ENCODE results near the gene CAMK1.

Gene CAMK1

DNA sequence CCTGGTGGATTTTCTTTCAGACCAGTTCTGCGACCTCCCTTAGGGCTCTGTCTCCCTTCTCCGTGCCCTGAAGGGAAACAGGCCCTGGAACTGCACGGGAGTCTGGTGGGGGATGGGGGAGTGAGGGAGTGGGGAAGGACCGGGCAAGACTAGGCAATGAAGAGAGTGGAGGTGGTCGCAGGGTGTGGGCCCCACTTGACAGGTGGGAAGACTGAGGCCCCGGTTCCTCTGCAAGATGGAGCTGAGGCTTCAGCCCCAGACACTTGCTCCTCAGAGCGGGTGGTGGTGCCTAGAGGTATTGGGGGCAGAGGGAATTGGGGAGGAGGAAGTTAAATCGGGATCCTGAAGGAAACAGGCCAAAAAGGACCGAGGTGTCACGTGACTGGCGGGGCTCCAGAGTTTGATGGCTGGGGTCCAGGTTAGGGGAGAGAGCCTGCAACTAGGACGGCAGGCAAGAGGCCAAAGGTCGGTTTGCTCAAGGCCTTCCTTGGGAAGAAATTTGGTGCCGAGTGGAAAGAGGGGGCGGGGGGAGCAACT, 597 bp upstream of the CAMK1 start:
- Mint-ChIP-seq H3K9me3 (no peaks in the 10 kb centered on the region), H3K4me3 (peak overlapping the region; percentile 69), H3K4me1 (ENCODE audit: low read depth) (peaks cover 25% of the 10 kb centered on the region), H3K36me3 (ENCODE audit: low read depth) (peaks cover 1% of the 10 kb centered on the region), H3K27ac (peak overlapping the region; percentile 45), H3K27me3 (ENCODE audit: low read depth) (no peaks in the 10 kb centered on the region)

DNA sequence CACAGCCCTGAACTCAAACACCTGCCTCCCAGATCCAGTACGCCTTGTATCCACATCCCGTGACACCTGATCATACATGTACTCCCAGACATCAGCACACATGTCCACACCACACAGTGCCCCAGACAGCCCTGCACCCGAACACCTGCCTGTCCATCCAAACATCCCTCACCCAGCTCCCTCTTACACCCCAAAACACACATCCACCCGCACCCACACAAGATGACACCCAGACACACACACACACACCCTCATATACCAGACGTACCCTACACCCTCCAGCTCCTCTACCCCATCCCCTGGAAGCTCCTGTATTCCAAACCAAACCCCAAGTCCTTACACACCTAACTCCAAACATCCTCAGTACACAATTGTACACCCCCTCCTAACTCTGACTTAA, 735 bp downstream of the CAMK1 start:
- H3K4me1 Mint-ChIP-seq (ENCODE audit: low read depth): peaks cover 25% of the 10 kb centered on the region
- H3K36me3 Mint-ChIP-seq (ENCODE audit: low read depth): peaks cover 5% of the 10 kb centered on the region
- peak overlapping the region; percentile 71 for H3K27ac Mint-ChIP-seq

DNA sequence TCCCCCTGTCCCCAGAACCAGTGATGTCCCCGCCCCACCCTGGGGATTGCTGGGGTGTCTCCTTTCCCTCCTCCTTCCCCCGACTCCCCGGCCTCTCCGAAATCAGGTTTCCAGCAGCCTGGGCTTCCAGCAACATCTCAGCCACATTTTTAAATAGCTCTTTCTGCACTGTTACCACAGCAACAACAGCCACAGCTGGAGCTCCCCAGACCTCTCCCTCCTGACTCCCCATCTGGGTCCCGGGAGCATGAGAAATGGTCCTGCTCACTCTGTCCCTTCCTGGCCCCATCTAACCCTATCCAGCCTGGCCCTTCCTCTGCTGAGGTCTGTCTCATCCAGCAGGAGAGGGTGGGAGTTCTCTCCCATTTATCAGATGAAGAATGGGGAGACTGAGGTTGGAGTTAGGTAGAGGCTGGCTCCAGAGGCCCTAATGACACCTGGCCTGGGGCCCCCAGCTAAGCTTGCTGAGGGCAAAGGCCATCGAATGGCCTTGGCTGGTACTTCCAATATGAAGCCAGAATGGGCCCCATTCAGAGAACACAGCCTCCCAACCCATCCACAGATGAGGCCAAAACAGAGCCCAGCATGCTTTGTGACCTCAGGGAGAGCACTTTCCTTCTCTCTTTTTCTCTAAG, 1.5 kb downstream of the CAMK1 start:
- Mint-ChIP-seq H3K36me3 (ENCODE audit: low read depth) (peaks cover 7% of the 10 kb centered on the region), H3K4me1 (ENCODE audit: low read depth) (peaks cover 25% of the 10 kb centered on the region), H3K9me3 (no peaks in the 10 kb centered on the region), H3K27me3 (ENCODE audit: low read depth) (no peaks in the 10 kb centered on the region), H3K4me3 (peak overlapping the region; percentile 87), H3K27ac (no peak overlapping the region)

More for the DNA sequence above, 735 bp downstream of the CAMK1 start:
- H3K27me3 Mint-ChIP-seq (ENCODE audit: low read depth): no peaks in the 10 kb centered on the region
- no peaks in the 10 kb centered on the region for H3K9me3 Mint-ChIP-seq
- peak overlapping the region; percentile 87 for H3K4me3 Mint-ChIP-seq

DNA sequence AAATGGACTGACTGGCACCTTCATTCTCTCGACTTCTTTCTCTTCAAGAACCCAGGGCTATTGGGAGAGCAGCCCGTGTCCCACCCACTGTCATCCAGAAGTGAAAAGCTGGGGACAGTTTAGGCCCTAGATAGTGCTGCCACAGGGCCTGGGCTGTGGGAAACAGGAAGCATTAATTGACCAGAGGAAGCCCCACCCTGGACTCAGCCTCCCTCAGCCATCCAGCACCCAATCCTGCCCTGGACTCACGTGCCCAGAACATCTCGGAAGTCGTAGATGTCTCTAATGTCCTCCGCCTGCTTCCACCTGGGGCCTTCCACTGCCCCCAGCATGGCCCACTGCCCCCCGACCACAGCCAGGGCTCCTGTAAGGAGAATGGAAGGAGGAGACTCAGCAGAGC, 2.3 kb downstream of the CAMK1 start:
- Mint-ChIP-seq H3K27me3 (ENCODE audit: low read depth) (no peaks in the 10 kb centered on the region), H3K9me3 (no peaks in the 10 kb centered on the region), H3K4me3 (no peak overlapping the region), H3K36me3 (ENCODE audit: low read depth) (peaks cover 10% of the 10 kb centered on the region), H3K4me1 (ENCODE audit: low read depth) (peaks cover 25% of the 10 kb centered on the region), H3K27ac (no peak overlapping the region)

DNA sequence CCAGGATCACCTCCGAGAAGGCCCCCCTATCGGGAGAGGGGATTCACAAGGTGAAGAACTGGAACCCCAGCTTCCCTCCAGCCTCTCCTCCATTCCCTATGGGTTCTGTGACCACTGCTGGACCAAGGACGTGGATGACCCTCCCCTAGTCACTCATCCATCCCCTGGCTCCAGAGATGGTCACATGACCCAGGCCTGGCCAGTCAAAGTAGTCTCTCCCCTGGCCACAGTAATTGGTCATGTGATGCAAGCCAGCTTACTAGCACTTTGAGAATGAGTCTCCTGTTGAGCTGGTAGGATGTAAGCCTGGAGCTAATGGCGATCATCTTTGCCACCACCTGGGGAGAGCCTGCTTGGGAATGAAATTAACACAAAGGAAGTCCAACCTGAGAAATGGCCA, 3.9 kb downstream of the CAMK1 start:
- Mint-ChIP-seq H3K4me1 (ENCODE audit: low read depth) (peaks cover 25% of the 10 kb centered on the region), H3K27ac (no peak overlapping the region), H3K9me3 (no peaks in the 10 kb centered on the region), H3K36me3 (ENCODE audit: low read depth) (peaks cover 13% of the 10 kb centered on the region), H3K27me3 (ENCODE audit: low read depth) (no peaks in the 10 kb centered on the region), H3K4me3 (no peak overlapping the region)

DNA sequence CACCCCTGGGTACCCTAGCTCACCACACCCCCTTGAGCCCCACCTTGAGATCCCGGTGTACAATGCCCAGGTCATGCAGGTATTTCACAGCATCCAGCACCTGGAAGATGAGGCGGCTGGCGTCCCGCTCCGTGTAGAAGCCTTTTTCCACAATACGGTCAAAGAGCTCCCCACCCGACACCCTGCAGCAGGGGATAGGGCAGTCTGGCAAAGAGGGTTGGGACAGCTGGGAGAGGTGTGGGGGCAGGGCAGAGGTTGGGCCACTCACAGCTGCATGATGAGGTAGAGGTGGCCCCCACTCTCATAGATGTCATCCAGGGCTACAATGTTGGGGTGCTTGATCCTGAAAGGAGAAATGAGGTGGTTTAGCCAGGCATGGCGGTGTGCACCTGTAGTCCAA, 6.9 kb downstream of the CAMK1 start:
- H3K9me3 Mint-ChIP-seq: no peaks in the 10 kb centered on the region
- no peak overlapping the region for H3K27ac Mint-ChIP-seq
- H3K4me3 Mint-ChIP-seq: no peak overlapping the region
- H3K4me1 Mint-ChIP-seq (ENCODE audit: low read depth): peaks cover 8% of the 10 kb centered on the region
- H3K27me3 Mint-ChIP-seq (ENCODE audit: low read depth): no peaks in the 10 kb centered on the region
- H3K36me3 Mint-ChIP-seq (ENCODE audit: low read depth): peaks cover 30% of the 10 kb centered on the region

DNA sequence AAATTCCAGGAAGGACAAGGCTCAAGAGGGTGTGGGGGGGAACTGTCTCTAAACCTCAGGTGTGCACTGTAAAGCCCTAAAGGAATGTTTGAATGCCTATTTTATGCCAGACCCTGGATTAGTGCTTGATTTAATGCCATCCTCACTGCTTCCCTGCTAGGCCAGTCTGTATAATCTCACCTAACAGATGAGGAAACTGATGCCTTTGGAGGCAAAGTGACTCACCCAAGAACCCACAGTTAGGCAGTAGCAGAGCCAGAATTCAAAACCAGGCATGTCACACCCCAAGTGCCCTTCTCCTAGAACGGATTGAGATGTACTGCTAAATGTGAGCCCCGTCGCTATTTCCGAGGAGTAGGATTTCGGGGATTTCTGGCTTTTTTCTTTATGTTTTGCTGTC, 7.8 kb downstream of the CAMK1 start:
- Mint-ChIP-seq H3K36me3 (ENCODE audit: low read depth) (peaks cover 32% of the 10 kb centered on the region), H3K4me3 (no peak overlapping the region), H3K27ac (no peak overlapping the region), H3K4me1 (ENCODE audit: low read depth) (peaks cover under 1% of the 10 kb centered on the region), H3K27me3 (ENCODE audit: low read depth) (no peaks in the 10 kb centered on the region), H3K9me3 (no peaks in the 10 kb centered on the region)

DNA sequence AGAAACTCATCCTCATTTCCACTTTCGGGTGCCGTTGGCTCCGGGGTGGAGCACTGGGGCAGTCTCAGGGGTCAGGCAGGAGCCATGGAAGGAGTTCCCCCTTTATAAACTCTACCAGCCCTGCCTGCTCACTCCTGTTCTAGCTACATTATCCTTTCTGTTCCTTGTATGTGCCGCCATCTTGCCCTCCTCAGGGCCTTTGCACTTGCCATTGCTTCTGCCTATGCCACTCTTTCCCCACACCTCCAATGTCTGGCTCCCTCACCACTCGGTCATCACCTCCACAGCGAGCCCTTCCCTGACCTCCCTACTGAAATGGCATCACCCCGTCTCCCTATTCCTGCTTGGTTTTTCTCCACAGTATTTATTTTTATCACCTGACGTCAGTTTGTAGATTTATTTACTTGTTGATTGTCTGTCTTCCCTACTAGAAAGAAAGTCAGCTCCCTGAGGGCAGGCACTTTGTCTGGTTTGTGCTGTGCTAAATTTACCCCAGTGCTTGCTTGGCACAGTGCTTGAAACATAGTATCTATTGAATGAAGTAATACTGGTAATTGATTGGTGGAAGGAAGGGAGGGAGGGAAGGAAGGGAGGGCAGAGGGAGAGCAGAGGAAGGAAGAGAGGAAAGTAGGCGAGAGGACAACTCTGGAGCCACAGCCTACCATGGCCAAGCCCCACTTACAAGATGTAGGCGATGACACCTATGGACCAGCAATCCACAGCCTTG, 8.8 kb downstream of the CAMK1 start:
- no peaks in the 10 kb centered on the region for H3K9me3 Mint-ChIP-seq
- no peak overlapping the region for H3K4me3 Mint-ChIP-seq
- H3K36me3 Mint-ChIP-seq (ENCODE audit: low read depth): peaks cover 36% of the 10 kb centered on the region
- no peaks in the 10 kb centered on the region for H3K27me3 Mint-ChIP-seq (ENCODE audit: low read depth)
- H3K4me1 Mint-ChIP-seq (ENCODE audit: low read depth): no peaks in the 10 kb centered on the region
- no peak overlapping the region for H3K27ac Mint-ChIP-seq

DNA sequence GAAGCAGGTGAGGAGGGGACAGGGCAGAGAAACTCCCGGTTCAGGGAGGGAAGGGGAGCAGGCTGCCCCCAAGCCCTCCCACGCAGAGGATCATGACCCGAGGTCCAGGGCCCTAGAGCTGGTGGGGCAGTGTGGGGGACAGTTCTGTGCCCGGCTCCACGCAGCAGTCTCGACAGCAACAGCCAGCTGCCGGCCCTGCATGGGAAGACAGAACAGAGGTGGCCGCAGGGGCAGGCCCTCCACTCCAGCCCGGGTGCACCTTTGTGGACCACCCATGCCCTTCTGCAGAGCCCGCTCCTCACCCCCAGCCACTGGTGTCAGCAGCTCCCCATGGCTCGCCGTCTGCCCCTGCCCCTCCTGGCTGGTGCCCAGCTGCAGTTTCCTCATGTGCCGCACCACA, 12.3 kb downstream of the CAMK1 start:
- Mint-ChIP-seq H3K9me3 (no peaks in the 10 kb centered on the region), H3K27ac (no peak overlapping the region), H3K4me1 (ENCODE audit: low read depth) (peaks cover 14% of the 10 kb centered on the region), H3K36me3 (ENCODE audit: low read depth) (peaks cover 37% of the 10 kb centered on the region), H3K4me3 (no peak overlapping the region), H3K27me3 (ENCODE audit: low read depth) (no peaks in the 10 kb centered on the region)

DNA sequence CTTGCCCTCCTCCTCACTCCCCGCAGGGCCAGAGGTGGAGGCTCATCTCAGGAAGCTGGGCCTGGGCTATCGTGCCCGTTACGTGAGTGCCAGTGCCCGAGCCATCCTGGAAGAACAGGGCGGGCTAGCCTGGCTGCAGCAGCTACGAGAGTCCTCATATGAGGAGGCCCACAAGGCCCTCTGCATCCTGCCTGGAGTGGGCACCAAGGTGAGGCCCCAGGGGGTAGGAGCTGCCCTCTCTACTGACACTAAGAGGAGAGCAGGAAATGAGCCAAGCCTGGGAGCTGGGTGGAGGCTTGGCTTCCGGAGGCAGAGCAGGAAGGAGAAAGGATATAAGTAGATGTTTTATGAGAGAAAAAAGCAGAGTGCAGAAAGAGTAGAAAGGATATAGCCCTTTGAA, 15.1 kb downstream of the CAMK1 start:
- H3K27me3 Mint-ChIP-seq (ENCODE audit: low read depth): no peaks in the 10 kb centered on the region
- peaks cover 36% of the 10 kb centered on the region for H3K4me1 Mint-ChIP-seq (ENCODE audit: low read depth)
- H3K27ac Mint-ChIP-seq: peak overlapping the region; percentile 58
- H3K9me3 Mint-ChIP-seq: no peaks in the 10 kb centered on the region
- H3K4me3 Mint-ChIP-seq: peak overlapping the region; percentile 50
- H3K36me3 Mint-ChIP-seq (ENCODE audit: low read depth): peaks cover 39% of the 10 kb centered on the region

DNA sequence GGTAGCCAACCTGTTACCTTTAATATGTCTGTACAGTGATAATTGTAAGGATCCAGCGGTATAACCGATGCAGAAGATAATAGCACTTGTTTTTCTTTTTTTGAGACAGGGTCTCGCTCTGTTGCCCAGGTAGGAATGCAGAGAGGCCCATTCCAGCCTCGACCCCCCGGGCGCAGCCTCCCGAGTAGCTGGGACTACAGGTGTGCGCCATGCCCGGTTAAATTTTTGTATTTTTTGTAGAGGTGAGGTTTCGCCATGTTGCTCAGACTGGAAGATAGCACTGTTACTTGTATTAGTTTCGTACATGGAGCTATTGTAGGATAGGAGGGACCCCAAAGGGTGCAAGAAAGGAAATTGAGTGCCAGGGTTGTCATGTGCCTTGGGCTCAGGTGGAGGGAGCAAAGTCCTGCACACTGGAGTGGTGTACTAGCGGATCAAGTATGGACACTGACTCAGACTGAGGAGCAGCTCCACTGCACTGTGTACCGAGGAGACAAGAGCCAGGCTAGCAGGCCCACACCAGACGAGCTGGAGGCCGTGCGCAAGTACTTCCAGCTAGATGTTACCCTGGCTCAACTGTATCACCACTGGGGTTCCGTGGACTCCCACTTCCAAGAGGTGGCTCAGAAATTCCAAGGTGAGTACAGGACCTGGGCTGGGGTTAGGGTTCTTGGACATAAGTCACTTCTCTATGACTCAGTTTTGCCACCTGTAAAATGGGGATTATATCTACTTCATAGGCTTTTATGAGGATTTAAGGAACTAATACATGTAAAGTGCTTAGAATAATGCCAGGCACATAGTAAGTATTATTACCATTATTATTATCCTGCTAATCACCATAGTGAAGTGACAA, 19.0 kb downstream of the CAMK1 start:
- H3K27me3 Mint-ChIP-seq (ENCODE audit: low read depth): no peaks in the 10 kb centered on the region
- peak overlapping the region; percentile 97 for H3K27ac Mint-ChIP-seq
- H3K9me3 Mint-ChIP-seq: no peaks in the 10 kb centered on the region
- H3K36me3 Mint-ChIP-seq (ENCODE audit: low read depth): peaks cover 44% of the 10 kb centered on the region
- peak overlapping the region; percentile 94 for H3K4me3 Mint-ChIP-seq
- peaks cover 47% of the 10 kb centered on the region for H3K4me1 Mint-ChIP-seq (ENCODE audit: low read depth)

DNA sequence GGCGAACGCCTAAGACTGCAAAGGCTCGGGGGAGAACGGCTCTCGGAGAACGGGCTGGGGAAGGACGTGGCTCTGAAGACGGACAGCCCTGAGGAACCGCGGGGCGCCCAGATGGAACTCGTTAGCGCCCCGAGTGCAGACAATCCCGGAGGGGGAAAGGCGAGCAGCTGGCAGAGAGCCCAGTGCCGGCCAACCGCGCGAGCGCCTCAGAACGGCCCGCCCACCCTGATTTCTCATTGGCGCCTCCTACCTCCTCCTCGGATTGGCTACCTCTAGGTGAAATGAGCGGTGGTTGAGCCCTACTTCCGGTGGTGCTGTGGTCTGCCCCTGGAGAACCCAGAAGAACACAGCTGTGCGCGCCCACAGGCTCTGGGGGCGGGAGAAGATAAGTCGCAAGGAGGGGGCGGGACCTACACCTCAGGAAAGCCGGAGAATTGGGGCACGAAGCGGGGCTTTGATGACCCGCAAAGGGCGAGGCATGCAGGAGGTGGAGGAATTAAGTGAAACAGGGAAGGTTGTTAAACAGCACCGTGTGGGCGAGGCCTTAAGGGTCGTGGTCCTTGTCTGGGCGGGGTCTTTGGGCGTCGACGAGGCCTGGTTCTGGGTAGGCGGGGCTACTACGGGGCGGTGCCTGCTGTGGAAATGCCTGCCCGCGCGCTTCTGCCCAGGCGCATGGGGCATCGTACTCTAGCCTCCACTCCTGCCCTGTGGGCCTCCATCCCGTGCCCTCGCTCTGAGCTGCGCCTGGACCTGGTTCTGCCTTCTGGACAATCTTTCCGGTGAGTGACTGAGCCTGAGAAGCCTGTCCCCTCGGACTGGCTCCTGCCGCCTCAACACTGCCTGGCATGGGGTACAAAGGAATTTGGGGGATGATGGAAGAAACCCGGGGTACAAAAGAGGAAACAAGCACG, 19.8 kb downstream of the CAMK1 start, which contains the start of gene OGG1:
Gene OGG1, plus strand, starts transcription at position 308 of the 911 bp plus-strand sequence. Its CDS starts 335 bp downstream, at position 643.
- no peaks in the 10 kb centered on the region for H3K9me3 Mint-ChIP-seq
- H3K4me3 Mint-ChIP-seq: peak within 1 kb of the TSS; percentile 94
- H3K27me3 Mint-ChIP-seq (ENCODE audit: low read depth): no peaks in the 10 kb centered on the region
- H3K4me1 Mint-ChIP-seq (ENCODE audit: low read depth): peaks cover 43% of the 10 kb centered on the region
- peaks cover 47% of the 10 kb centered on the region for H3K36me3 Mint-ChIP-seq (ENCODE audit: low read depth)
- peak within 1 kb of the TSS; percentile 97 for H3K27ac Mint-ChIP-seq

DNA sequence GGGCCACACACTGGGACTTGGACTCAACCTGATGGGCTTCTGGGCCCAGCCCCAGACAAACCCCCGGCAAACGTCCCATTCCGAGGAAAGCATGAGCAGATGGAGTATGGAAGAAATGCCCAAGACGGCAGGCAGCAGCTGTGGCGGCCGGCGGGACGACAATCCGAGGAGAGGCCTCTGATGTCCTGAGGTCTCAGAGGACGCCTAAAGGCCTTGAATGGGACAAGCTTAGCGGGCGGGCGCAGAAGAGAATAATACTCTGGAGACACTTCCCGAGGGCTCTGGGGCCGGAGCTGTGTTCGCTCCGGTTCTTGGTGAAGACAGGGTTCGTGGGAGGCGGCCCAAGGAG, 20.5 kb downstream of the CAMK1 start:
- Mint-ChIP-seq H3K36me3 (ENCODE audit: low read depth) (peaks cover 48% of the 10 kb centered on the region), H3K4me1 (ENCODE audit: low read depth) (peaks cover 38% of the 10 kb centered on the region), H3K27ac (peak overlapping the region; percentile 97), H3K4me3 (peak overlapping the region; percentile 94), H3K9me3 (no peaks in the 10 kb centered on the region), H3K27me3 (ENCODE audit: low read depth) (no peaks in the 10 kb centered on the region)

DNA sequence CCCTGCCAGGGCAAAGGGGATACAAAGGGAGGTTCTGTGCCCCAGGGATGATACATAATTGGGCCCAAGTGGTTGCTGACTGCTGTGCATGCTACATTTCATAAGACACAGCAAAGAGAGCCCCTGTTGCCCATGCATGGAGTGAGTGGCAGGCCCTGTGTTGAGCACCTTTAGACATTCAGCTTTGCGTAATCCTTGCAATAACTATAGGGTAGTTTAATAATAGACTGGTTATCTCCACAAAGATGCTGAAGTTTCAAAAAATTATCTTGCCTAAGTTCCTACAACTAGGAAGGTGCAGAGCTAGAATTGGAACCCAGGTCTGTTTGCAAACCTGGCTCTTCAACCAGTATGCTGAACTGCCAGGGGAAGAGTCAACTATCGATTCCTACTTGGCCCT, 21.7 kb downstream of the CAMK1 start:
- Mint-ChIP-seq H3K36me3 (ENCODE audit: low read depth) (peaks cover 50% of the 10 kb centered on the region), H3K4me3 (no peak overlapping the region), H3K4me1 (ENCODE audit: low read depth) (peaks cover 33% of the 10 kb centered on the region), H3K9me3 (no peaks in the 10 kb centered on the region), H3K27me3 (ENCODE audit: low read depth) (no peaks in the 10 kb centered on the region), H3K27ac (no peak overlapping the region)
